Measurements from ENCODE around the gene KIF16B.

GRCh38 chr20:16566080-16566479 lies 7.2 kb downstream of the KIF16B start:
- TF ChIP-seq, protein P1, sequence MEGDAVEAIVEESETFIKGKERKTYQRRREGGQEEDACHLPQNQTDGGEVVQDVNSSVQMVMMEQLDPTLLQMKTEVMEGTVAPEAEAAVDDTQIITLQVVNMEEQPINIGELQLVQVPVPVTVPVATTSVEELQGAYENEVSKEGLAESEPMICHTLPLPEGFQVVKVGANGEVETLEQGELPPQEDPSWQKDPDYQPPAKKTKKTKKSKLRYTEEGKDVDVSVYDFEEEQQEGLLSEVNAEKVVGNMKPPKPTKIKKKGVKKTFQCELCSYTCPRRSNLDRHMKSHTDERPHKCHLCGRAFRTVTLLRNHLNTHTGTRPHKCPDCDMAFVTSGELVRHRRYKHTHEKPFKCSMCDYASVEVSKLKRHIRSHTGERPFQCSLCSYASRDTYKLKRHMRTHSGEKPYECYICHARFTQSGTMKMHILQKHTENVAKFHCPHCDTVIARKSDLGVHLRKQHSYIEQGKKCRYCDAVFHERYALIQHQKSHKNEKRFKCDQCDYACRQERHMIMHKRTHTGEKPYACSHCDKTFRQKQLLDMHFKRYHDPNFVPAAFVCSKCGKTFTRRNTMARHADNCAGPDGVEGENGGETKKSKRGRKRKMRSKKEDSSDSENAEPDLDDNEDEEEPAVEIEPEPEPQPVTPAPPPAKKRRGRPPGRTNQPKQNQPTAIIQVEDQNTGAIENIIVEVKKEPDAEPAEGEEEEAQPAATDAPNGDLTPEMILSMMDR (IDR thresholded peaks at IDR 0.05; ENCODE audit: insufficient read depth, low read depth, low read length) = no peak
- TF ChIP-seq EZH2 (IDR thresholded peaks at IDR 0.05; ENCODE audit: insufficient read depth, low read length) = no peak

Measured in astrocyte (in vitro differentiated cells and primary cell).